Activated CD8-positive, alpha-beta memory T cell treated with anti-CD3 and anti-CD28 coated beads, Interleukin-2, amount 50 U/mL, for 24 hours (primary cell): ENCODE results near the gene KCNJ1.

Experiments used
- DNase-seq: peaks from one replicate; pipeline ENCODE4 v3.0.0-alpha.2; 2020; ENCODE audit errors: extremely low read depth

Gene KCNJ1

GRCh38 chr11:128852327-128853023 is 14.6 kb downstream of the KCNJ1 start:
- no peak for DNase-seq

GRCh38 chr11:128848815-128849455 is 18.2 kb downstream of the KCNJ1 start:
- DNase-seq = peak; percentile 20

GRCh38 chr11:128846985-128847384 is 20.1 kb downstream of the KCNJ1 start:
- no peak for DNase-seq

- DNase-seq = no peak
Observed at GRCh38 chr11:128845334-128845780, 21.7 kb downstream of the KCNJ1 start.

- no peak for DNase-seq
Observed at GRCh38 chr11:128843198-128843785, 23.8 kb downstream of the KCNJ1 start.

GRCh38 chr11:128841461-128842072 is 25.5 kb downstream of the KCNJ1 start:
- no peak for DNase-seq

- no peak for DNase-seq
Observed at GRCh38 chr11:128840783-128841182, 26.3 kb downstream of the KCNJ1 start.

- no peak for DNase-seq
Observed at GRCh38 chr11:128840137-128840536, 27.0 kb downstream of the KCNJ1 start.

GRCh38 chr11:128839081-128839480 is 28.0 kb downstream of the KCNJ1 start:
- DNase-seq = no peak

GRCh38 chr11:128837627-128838026 is 29.5 kb downstream of the KCNJ1 start:
- no peak for DNase-seq

- DNase-seq = no peak
Observed at GRCh38 chr11:128835741-128836430, 31.2 kb downstream of the KCNJ1 start.

GRCh38 chr11:128834157-128834556 is 32.9 kb downstream of the KCNJ1 start:
- DNase-seq = no peak

GRCh38 chr11:128832121-128832497 is 35.0 kb downstream of the KCNJ1 start:
- DNase-seq = no peak

GRCh38 chr11:128831174-128832120 is 35.6 kb downstream of the KCNJ1 start:
- DNase-seq = peak; percentile 85

- DNase-seq = no peak
Observed at GRCh38 chr11:128830290-128831173, 36.6 kb downstream of the KCNJ1 start.

GRCh38 chr11:128828350-128828749 is 38.7 kb downstream of the KCNJ1 start:
- DNase-seq = no peak

GRCh38 chr11:128827191-128827893 is 39.8 kb downstream of the KCNJ1 start:
- DNase-seq = no peak

- no peak for DNase-seq
Observed at GRCh38 chr11:128825050-128825784, 41.9 kb downstream of the KCNJ1 start.
